Gastroesophageal sphincter (tissue), 4 donors: Measurements from ENCODE around the gene CD160. TPM values are rescaled to one million over a fixed set of nuclear protein-coding genes. Genes with fewer than 3 reads are reported as not detected.
A peak's percentile ranks its signal among the peaks of the same experiment; 100 is the strongest.

Source experiments
- ATAC-seq: fragments of 150-250 bp; one replicate; pipeline ENCODE4 v1.9.1; 2016; ENCODE audit warnings: mild to moderate bottlenecking, moderate library complexity
- H3K27ac ChIP-seq, 4 donors: fragments of 200-600 bp; sonication (generic) in 3 of 4; 1 replicate in 3 of 4; 2 replicates in 1 of 4; pipeline ENCODE4 v1.5.1; 2016 to 2019
- H3K27me3 ChIP-seq: fragments of 200-600 bp; sonication (generic); one replicate; pipeline ENCODE4 v1.5.1; 2019
- H3K36me3 ChIP-seq, 2 donors: fragments of 200-600 bp; sonication (generic); one replicate each; pipeline ENCODE4 v1.5.1; 2019; ENCODE audit warnings: control low read depth in 1 of 2
- H3K4me1 ChIP-seq, 3 donors: fragments of 200-600 bp; sonication (generic); 1 replicate in 2 of 3; 2 replicates in 1 of 3; pipeline ENCODE4 v1.5.1; 2016 to 2019; ENCODE audit warnings: control low read depth in 2 of 3
- H3K4me3 ChIP-seq, 2 donors: fragments of 200-600 bp; sonication (generic); one replicate each; pipeline ENCODE4 v1.5.1; 2019; ENCODE audit warnings: mild to moderate bottlenecking in 1 of 2, moderate library complexity in 1 of 2
- H3K9me3 ChIP-seq, 3 donors: fragments of 200-600 bp; sonication (generic); one replicate each; pipeline ENCODE4 v1.5.1; 2017 to 2019; ENCODE audit warnings: control low read depth in 2 of 3
- CTCF ChIP-seq, 4 experiments: fragments of 200-600 bp in 2 of 4; fragments of 450-650 bp in 2 of 4; sonication (generic) in 1 of 4; IDR thresholded peaks; one replicate each; pipeline ENCODE4 v1.5.1; 2017 to 2019; ENCODE audit warnings: antibody characterized with exemption in 4 of 4, mild to moderate bottlenecking in 2 of 4, moderate library complexity in 2 of 4
- EP300 ChIP-seq: sonication (generic); formaldehyde crosslinking; IDR thresholded peaks from one replicate; pipeline ENCODE4 v1.6.1; 2017; ENCODE audit warnings: antibody characterized with exemption, mild to moderate bottlenecking
- POLR2A ChIP-seq, 2 donors: fragments of 450-650 bp; IDR thresholded peaks; one replicate each; pipeline ENCODE4 v1.6.1; 2017; ENCODE audit warnings: antibody characterized with exemption in 2 of 2, mild to moderate bottlenecking in 2 of 2, moderate library complexity in 1 of 2
- POLR2AphosphoS5 ChIP-seq: sonication (generic); formaldehyde crosslinking; IDR thresholded peaks from one replicate; pipeline ENCODE4 v1.6.1; 2017; ENCODE audit warnings: antibody characterized with exemption
- WGBS, 2 donors: methylation state at CpG; one replicate each; pipeline ENCODE4 v1.1.5; 2018; ENCODE audit warnings: low coverage in 1 of 2; 5-methylcytosine and 5-hydroxymethylcytosine counted together
- total RNA-seq, 4 donors: library from RNA; depleted of rRNA; stranded (reverse); fragments of >200 nt; gene quantifications; one replicate each; pipeline ENCODE4 v1.1.0, GENCODE V29; 2016

Gene CD160
- total RNA-seq, 4 donors from 2014 or later: 0.23 to 1.0 TPM; not detected in 2

DNA sequence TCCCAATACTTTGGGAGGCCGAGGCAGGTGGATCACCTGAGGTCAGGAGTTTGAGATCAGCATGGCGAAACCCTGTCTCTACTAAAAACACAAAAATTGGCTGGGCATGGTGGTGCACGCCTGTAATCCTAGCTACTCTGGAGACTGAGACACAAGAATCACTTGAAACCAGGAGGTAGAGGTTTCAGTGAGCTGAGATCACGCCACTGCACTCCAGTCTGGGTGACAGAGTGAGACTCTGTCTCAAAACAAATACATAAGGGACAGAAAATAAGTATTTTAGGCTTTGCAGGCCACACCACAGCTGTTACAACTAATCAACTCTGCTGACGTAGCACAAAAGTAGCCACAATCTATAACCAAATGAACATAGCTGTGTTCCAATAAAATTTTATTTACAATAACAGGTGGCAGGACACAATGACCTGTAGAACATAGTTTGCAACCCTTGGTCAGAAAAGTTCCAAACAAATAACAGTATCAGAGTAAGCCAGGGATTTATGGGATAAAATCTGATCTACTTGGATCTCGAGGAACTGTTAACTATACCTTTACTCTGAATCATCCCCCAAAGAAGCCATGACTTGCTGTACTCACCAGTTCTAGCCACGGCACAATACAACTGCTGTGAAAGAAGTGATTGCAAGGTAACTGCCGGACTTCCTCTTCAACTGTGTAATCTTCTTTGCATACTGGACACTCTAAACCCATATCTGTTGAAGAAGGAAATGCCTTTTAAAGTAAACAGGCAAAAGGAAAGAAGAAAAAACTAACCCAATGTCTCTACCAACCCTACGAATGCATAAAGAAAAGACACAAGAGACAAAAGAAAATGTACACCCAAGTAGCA is 28.3 kb downstream of the CD160 start:
- H3K9me3 ChIP-seq: no peaks in the 10 kb centered on the region
- WGBS, 2 donors: 85 to 87% methylated on average over 8 to 9 of the region's 9 CpGs
- H3K36me3 ChIP-seq: peaks cover 0 to 99% of the 10 kb centered on the region in 2 donors
- TF ChIP-seq EP300: no peak
- TF ChIP-seq CTCF (IDR thresholded peaks at IDR 0.05): no peak
- no peak for TF ChIP-seq POLR2AphosphoS5
- TF ChIP-seq POLR2A (IDR thresholded peaks at IDR 0.05): no peak
- no peaks in the 10 kb centered on the region for H3K27me3 ChIP-seq
- ATAC-seq: no peak
- H3K27ac ChIP-seq: no peak overlapping the region
- no peak overlapping the region for H3K4me3 ChIP-seq
- H3K4me1 ChIP-seq: peaks cover 0 to 34% (median 2%) of the 10 kb centered on the region in 3 donors

- H3K4me1 ChIP-seq: peaks cover 0 to 41% (median 2%) of the 10 kb centered on the region in 3 donors
- no peak for TF ChIP-seq POLR2A (IDR thresholded peaks at IDR 0.05)
- no peak for TF ChIP-seq EP300
- TF ChIP-seq CTCF (IDR thresholded peaks at IDR 0.05): no peak
- no peak for TF ChIP-seq POLR2AphosphoS5
- H3K4me3 ChIP-seq: no peak overlapping the region
- H3K9me3 ChIP-seq: no peaks in the 10 kb centered on the region
- H3K27me3 ChIP-seq: no peaks in the 10 kb centered on the region
- ATAC-seq: no peak
- H3K36me3 ChIP-seq: peaks cover 0 to 81% of the 10 kb centered on the region in 2 donors
- peak overlapping the region in 1 of 4 donors; percentile 6 for H3K27ac ChIP-seq
- 46 to 54% methylated on average over 5 of the region's 5 CpGs for WGBS, 2 donors
Measured at GRCh38 chr1:145750426-145750825, 31.1 kb downstream of the CD160 start.

GRCh38 chr1:145751491-145752037 is 32.3 kb downstream of the CD160 start:
- TF ChIP-seq CTCF (IDR thresholded peaks at IDR 0.05) (no peak), EP300 (no peak), POLR2A (IDR thresholded peaks at IDR 0.05) (no peak), POLR2AphosphoS5 (no peak)
- no peaks in the 10 kb centered on the region for H3K9me3 ChIP-seq
- H3K27me3 ChIP-seq: no peaks in the 10 kb centered on the region
- peaks cover 0 to 77% of the 10 kb centered on the region in 2 donors for H3K36me3 ChIP-seq
- peaks cover 0 to 41% (median 2%) of the 10 kb centered on the region in 3 donors for H3K4me1 ChIP-seq
- H3K4me3 ChIP-seq: no peak overlapping the region
- ATAC-seq: no peak
- peak overlapping the region; percentile 19 to 34 (median 29) for H3K27ac ChIP-seq
- 41% methylated on average over 4 to 5 of the region's 5 CpGs for WGBS, 2 donors

- TF ChIP-seq POLR2A (IDR thresholded peaks at IDR 0.05) (no peak), EP300 (no peak), POLR2AphosphoS5 (no peak), CTCF (IDR thresholded peaks at IDR 0.05) (no peak)
- Histone ChIP-seq H3K4me3 (no peak overlapping the region), H3K9me3 (no peaks in the 10 kb centered on the region), H3K4me1 (peaks cover 0 to 18% (median 0%) of the 10 kb centered on the region in 3 donors), H3K36me3 (peaks cover 0 to 64% of the 10 kb centered on the region in 2 donors), H3K27me3 (no peaks in the 10 kb centered on the region), H3K27ac (no peak overlapping the region)
- no peak for ATAC-seq
- WGBS, 2 donors: 43 to 100% methylated on average over 1 to 2 of the region's 2 CpGs
Measured at GRCh38 chr1:145757420-145757819, 38.1 kb downstream of the CD160 start.
